Embryonic facial prominence (tissue), 1 donor: ENCODE measurements around the gene NAV3.
A peak's percentile ranks its signal among the peaks of the same experiment; 100 is the strongest.

Source experiments
- DNase-seq: peaks from one replicate; pipeline ENCODE4 v3.0.0-alpha.2; 2016; ENCODE audit errors: extremely low spot score

The NAV3 gene

DNA sequence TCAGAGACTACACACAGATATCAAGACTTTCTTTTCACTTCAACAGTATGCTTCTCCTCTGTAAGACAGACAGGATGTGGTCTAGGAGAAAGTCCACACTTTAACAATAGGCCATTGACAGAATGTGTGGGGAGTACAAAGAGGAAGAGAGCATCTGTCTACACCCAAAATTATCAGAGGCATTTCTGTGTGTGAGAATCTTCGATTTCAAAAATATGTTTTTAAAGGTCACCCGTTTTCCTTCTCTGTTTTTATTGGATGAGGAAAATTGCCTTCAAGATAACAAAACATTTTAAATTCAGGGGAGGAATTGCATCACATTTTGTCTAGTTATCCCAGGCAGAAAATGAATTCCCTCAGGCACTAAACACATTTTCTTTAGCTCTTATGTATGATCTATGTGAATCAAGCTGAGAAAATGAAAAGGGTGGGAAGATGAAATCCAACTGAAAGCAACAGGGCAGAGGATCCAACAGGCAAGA, 16.4 kb downstream of the NAV3 start:
- DNase-seq = no peak

DNA sequence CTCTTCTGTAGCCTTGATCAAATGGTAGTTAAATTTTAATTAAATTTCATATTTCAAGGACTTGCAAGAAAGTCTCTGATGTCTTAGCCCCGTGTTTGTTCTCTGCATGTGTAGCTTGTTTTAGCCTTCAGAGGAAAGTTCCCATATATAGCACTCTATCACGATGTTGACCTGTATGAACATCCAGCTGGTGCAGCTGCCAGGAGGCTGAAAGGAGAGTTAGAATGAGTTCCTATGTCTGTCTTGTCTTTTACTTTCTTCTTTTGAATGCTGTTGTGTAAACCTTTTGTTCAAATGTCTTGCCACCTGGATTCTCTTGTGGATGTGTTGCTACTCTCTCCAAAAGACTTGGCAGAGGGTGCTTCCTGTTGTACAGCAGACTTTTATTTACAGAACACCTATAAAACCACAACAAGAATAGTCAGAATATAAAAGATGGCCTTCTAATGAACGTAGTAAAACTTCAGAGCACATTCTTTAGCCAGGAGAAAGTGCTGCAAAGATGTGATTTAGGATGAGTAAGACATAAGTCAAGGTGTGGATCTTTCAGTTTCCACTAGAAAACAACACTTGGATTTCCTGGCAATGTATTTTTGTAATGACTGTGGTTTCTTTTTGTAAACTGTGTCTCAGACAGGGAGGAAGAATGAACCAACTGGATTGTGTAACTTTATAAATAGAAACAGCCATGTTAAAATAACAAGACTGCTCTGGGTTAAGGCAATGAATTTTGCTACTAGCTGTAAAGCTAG, 17.2 kb downstream of the NAV3 start:
- DNase-seq = no peak

DNA sequence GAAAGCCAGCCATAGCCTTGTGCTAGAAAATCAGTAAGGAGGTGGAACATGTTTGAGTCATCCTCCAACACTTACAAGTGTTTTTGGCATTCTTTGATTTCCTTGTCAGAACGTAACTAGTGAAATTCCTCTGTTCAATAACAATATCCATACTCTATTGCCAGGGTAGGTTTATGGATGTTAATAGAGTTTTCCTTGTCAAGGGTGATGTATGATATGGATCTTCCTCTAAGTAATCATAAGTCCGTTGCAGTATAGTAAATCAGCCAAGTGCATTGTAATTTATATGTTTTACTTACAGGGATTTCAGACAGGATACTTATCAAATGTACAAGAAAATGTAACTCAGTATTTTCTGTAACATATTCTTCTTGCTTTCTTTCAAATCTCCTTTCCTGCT, 19.4 kb downstream of the NAV3 start:
- no peak for DNase-seq

DNA sequence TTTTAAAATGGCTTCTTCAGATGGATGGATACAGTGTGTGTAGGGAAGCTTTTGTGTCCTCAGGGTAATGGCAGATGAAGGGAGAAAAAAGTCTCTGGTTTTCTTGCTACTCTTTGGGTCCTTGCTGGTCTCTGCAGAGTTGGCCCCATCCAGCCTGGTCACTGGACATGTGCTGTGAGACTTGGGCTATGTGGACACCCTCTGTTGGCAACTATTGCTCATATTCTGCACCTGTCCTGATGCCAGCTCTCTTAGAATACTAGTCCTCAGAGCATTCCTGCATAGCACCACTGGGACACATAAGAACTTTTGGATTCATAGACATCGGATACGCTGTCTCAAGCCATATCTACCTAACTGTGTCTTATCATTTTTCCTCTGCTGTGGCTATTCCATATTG, 20.0 kb downstream of the NAV3 start:
- no peak for DNase-seq

DNA sequence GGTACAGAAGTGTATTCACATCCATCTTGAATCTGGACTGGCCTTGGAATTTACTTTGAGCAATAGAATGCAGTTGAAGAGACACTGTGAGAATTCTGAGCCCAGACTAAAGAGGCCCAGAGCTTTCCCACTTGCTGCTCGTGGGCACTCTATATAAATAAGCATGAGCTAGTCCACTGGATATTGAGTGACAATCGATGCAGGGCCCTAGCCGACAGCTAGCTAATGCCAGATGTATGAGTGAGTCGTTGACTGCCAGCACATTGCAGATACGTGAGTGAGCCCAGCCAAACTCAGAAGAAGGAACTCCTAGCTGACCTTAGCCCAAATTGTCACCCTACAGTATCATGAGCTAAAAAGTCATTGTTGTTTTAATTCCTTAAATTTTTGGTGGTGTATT, 24.9 kb downstream of the NAV3 start:
- DNase-seq = no peak

DNA sequence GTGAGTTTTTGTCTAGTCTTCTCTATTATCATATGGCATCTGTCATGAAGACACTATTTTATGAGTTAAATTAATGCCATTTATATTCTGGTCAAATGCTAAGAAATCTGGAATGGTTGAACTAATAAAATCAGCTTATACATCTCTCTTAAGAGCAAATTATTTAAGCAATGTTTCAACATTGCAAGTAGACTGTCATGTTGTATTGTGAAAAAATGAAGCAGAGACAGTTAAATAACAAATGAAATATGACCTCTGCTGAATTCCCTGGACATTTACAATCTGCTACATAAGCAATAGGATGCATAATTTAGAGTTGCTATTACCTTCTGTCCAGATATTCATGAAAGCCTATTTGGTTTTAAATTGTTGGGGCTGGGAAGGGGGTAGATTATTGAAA, 30.6 kb downstream of the NAV3 start:
- no peak for DNase-seq

DNA sequence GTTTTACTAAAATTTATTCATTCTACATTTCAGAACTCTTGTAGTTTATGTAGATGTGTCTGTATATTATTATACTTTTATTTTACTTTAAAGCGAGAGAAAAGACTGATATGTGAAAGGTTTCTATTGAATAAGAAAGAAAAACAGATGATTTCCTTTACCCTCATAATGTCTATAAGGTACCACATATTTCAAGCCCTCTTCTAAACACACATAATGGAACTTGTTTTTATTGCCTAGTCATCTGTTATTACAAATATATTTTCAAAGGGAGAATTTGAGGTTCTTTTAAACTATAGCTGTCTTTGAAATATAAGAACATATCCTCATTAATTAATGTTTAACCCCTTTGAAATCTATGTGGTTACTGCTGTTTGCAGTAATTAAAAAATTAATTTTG, 34.5 kb downstream of the NAV3 start:
- DNase-seq = no peak

DNA sequence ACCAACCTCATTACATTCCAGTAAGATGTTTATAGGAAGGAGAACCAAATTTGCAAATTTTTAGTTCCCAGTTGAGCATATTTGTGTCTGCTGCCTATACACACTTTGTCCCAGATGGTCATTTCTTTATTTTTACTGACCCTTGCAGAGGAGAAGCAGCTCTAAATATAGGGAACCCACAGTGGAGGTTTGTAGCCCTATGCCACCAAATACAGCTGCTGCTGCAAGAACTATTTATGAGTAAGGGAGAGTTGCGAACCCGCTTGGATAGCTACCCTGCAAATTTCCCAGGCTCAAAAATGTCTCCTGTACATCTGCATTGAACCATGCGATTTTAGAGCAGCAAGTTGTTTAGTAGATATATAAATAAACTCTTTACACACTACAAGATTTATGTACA, 48.2 kb downstream of the NAV3 start:
- DNase-seq = no peak

DNA sequence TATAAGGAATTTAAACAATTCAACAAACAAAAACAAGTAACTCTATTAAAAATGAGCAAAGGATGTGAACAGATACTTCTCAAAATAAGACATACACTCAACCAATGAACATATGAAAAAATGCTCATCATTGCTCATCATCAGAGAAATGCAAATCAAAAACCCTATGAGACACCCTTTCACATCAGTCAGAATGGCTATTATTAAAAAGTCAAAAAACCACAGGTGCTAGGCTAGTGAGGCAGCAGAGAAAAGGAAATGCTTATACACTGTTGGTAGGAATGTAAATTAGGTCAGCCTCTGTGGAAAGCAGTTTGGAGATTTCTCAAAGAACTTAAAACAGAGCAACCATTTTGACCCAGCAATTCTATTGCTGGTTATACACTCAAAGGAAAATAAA, 52.0 kb downstream of the NAV3 start:
- DNase-seq = no peak

DNA sequence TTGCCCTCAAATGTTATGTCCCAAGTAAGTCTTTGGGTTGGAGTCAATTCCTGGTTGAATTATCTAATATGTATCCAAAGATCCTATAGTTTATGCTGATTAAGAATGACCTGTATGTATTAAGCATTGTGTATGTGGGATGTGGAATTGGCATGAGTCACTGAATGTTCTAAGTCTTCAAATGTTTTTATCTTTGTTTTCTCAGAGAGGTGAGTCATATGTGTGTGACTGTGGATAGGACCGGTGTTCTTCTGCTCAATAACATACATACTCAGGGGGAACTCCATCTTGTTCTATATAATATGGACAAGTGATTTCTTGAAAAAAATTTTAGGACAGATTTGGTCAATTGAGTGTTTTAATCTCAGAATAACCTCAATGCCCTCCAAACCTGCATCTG, 57.9 kb downstream of the NAV3 start:
- no peak for DNase-seq

DNA sequence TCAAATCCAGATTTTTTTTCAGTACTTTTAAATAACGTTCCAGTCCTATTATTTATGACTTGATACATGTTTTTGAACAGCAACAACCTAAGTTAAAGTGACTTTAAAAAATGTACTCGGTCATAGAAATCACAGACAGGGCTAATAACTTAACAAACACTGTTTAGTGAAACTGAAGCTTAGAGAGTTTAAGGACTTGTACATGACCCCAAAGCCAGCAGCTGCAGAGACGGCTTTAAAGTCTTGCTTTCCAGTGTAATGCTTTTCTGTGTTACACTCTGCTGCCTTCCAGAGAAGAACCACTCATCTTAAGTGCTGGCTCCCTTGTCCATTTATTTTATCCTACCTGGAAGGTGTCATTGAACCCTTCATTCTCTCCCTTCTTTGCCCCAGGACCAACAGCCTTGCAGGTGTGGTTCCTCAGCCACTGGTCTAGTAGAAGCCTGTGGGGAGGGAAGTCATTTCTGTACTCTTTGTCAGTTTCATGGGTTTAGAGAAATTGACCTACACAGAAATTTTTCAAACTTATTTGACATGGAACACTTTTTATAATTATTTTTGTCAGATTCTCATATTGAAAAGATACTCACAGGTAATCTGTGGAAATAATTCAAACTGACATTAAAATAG, 60.9 kb downstream of the NAV3 start:
- DNase-seq = no peak

DNA sequence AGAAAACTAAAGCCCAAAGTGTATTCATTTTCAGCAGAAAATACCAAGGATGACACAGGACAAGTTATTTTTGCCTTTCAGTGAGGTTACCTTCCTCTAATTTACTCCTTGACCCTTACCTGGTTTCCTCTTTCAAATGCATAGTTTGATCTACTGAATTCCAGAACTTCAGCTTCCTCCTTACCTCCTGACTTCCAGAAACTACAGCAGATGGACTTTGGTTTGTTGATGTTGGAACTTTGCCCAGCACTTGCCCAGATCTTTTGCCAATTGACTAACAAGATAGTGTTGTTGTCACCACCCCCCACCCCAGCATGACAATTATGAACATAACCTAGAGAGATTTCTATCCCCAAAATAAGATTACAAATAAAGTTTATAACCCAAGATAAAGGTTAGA, 63.2 kb downstream of the NAV3 start:
- DNase-seq = no peak

DNA sequence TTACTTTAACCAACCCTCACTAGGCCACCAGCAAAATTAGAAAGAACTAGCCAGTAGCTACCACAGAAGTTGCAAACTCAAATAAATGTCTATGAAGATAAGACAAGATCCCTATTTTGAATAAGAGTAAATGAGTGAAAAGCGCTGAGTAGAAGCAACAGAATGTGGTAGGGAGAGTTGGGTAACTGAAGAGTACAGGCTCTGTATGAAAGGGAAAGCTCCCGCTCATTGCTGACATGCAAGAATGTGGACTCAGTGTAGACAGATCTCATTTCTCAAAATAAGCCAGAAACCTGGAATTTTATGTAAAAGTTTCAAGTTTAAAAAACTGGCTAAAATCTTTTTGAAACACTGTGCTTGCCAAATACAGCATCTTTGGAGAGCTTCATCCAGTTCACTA, 63.9 kb downstream of the NAV3 start:
- DNase-seq = no peak

DNA sequence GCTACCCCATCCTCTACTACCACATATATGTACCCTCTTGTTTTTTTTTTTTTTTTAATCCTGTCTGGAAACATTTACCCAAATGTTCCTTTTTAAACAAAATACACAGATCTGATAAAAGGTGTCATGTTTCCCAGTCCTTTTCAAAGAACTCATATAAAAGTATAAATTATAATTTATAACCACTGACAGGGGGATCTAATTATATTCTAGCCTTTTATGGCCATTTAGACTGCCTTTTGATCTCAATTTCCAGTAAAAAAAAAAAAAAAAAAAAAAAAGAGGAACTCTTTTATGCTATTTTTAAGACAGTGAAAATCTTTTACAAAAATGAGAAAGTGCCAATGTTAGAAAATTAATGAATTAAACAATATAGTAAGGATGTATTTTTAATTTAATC, 65.0 kb downstream of the NAV3 start:
- DNase-seq = no peak

DNA sequence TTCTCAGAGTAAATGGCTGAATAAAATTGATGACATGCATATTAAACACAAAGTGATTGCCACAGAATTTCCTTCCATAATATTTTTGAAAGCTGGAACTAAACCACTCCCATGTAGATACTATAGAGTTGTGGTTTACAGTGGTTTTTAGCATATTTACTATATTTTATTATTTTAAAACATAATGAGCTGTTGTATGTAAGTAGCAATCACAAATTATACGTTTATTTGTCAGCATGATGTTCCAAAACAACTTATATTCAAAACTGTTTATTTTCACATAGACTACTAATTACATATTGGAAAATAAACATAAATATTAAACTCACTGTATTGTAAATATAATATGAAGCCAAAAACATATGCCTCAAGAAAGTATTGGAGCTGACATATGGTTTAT, 77.2 kb downstream of the NAV3 start:
- DNase-seq = no peak

DNA sequence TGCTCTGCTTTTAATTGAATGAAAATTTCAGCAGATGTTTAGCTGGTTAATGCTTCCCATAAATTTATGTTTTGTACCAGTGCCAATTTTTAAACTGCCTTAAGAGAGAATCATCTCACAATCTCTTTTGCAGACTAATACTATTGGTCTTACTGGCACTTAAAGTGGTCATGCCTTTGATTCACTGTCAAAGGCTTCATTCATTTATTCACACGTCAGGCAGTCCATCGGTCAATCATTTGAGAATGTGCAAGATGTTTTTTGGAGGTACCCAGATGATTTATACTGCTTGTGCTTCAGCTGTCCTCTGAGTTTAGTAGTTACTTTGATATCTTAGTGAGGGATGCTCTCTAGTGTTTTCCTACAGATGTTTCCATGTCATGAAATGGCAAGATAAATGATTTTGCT, 83.4 kb downstream of the NAV3 start:
- DNase-seq = no peak

DNA sequence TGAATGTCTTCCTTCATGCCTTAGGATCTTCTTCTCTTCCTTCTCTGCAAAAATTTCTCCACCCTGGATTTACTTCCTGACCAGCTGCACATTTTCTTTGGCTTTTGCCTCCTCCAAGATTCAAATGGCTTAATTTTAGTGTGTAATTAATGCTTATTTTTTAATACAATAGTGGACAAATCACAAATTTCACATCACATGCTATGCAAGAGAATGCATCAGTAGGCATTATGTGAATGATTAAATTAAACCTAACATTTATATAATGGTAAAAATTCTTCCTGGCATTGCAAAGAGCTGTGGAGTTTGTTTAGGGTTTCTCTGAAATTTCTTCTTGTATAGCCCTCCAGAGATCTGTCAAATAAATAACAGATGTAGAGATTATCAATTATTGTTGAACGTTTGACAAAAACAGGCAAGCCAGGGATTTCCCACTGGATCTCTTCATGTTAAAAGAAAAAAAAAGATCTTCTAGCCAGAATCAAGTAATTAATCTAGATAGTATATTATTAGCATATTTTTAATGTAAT, 84.4 kb downstream of the NAV3 start:
- no peak for DNase-seq

DNA sequence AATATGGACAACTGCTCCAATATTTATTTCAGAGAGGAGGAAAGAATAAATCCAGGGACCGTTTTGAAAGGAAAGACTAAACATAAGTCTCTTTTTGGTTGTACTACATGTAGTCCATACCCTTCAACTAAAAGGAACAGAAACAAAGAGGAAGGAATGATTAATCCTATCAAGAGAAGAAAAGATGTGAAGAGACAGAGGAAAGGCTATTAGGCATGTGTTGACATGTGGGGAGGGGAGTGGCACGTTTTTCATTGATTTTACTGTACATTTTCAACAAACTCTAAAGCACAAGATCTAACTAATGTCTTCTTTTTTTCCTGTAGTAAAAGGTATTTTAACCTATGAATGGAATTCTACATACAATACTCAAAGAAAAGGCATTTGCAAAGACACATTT, 85.6 kb downstream of the NAV3 start:
- no peak for DNase-seq

DNA sequence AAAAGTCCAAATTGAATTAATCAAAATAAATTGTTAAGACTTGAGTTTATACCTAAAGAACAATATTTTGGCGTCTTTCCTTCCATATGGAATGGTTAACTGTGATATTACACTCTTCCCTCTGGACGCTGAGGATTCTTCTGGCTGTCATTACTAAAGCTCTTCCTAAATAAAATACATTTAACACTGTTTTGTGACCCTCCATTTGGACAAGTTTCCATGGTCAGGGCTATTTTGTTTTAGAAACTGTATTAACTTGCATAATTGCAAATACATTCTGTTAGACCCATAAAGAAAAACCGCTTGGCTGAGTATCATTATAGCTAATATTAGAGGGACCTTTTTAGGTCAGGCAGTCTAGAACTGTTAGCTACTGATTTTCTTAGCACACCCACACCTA, 87.4 kb downstream of the NAV3 start:
- no peak for DNase-seq

DNA sequence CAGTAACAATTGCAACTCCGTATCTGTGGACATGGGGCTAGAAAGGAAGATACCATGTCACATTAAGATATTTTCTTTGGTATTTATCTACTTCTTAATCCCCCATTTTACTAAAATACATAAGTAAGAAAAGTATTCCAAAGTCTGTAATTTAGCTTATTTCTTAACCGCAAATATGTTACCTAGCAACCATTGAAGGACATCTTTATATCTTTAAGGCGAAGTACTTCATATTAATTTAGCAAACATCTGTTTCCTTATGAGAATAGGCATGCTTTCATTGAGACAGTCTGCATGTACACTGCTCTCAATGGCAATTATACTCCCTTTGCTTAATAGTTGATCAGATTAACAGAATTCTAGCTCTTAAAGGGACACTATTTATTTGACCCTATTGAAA, 88.8 kb downstream of the NAV3 start:
- no peak for DNase-seq

DNA sequence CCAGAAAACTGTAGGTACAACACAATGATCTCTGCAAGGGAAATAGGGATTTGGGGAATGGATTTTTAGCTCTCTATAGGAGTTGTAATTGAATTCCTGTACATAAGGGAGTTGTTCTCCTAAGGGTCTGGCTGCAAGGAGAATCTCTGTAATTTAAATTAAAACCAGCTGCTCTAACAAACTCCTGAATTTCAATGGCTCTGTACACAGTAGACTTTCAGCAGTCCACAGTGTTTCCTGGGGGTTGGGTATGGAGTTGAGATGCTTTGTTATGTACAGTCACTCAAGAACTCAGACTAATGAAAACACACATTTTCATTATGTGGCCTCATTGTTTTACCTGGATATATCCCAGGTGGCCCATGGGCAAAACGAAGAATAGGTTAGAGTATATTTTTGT, 93.2 kb downstream of the NAV3 start:
- no peak for DNase-seq

DNA sequence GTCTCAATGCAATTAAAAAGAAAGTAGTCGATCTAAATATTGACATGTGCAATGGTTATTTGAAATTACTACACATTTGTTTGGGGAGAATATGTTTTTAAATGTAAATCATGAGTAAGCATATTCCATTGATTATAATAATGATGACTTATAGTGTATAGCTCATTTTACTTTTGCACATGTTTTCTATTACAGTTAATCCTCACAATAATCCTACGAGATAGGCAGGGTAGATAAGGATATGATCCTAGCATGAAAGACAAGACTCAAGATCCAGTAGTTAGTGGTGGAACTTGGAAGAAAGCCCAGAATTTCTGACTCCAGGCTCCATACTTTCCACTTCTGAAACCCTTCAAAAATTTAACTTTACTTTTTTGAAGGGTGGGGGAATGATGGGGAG, 94.0 kb downstream of the NAV3 start:
- peak; percentile 17 for DNase-seq

DNA sequence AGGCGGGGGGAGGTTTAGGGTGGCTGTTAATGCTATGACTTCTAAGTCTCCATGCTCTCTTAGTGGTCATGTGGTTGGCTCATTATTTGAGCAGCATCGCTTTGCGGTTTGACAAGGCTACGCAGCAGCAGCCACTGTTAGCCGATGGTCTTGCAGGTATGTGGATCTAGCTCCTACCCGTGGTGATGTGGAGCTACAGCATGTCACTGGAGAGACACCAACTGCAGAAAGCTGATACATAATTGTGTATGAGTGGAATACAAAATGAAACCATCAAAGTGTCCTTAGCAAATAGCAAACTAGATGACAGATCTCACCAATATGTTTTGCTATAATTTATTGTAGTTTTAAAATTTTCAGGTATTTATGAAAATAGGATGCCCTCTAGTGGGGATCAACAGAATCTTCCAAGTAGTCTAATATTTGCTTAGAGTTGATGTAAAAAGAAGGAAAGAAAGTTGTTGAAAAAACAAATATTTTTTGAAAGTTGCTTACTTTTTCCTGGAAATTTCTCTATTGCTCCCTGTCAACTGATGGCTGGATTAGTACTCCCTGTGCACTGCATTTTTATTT, 94.9 kb downstream of the NAV3 start:
- peak; percentile 76 for DNase-seq
